Heart right ventricle (tissue), 16 donors: ENCODE data around the gene GARS1. TPM values are rescaled to one million over a fixed set of nuclear protein-coding genes. Genes with fewer than 3 reads are reported as not detected.

Source experiments
- ATAC-seq, 8 donors: fragments of 200-7000 bp; cut with Tn5 transposase; one replicate each; pipeline ENCODE4 v1.9.1; 2020; ENCODE audit warnings: mild to moderate bottlenecking in 8 of 8, moderate library complexity in 8 of 8, moderate number of reproducible peaks in 1 of 8
- DNase-seq, 2 donors: peaks; one replicate each; pipeline ENCODE4 v3.0.0-alpha.2; 2020
- H3K27ac ChIP-seq, 10 donors: fragments of 200-600 bp; sonication (generic) in 2 of 10; one replicate each; pipeline versions ENCODE4 v1.5.0 to v1.8.0; 2020 to 2022; ENCODE audit warnings: mild to moderate bottlenecking in 3 of 10
- H3K27me3 ChIP-seq, 7 donors: fragments of 200-600 bp; one replicate each; pipeline ENCODE4 v1.8.0; 2021 to 2022; ENCODE audit warnings: mild to moderate bottlenecking in 2 of 7
- H3K36me3 ChIP-seq, 9 donors: fragments of 200-600 bp; sonication (generic) in 1 of 9; one replicate each; pipeline versions ENCODE4 v1.5.0 to v1.8.0; 2020 to 2022; ENCODE audit warnings: mild to moderate bottlenecking in 2 of 9
- H3K4me1 ChIP-seq, 9 donors: fragments of 200-600 bp; sonication (generic) in 1 of 9; one replicate each; pipeline versions ENCODE4 v1.5.0 to v1.8.0; 2020 to 2022; ENCODE audit warnings: mild to moderate bottlenecking in 4 of 9
- H3K4me3 ChIP-seq, 10 donors: fragments of 200-600 bp; sonication (generic) in 2 of 10; one replicate each; pipeline versions ENCODE4 v1.5.0 to v1.8.0; 2020 to 2022; ENCODE audit warnings: mild to moderate bottlenecking in 7 of 10, moderate library complexity in 2 of 10
- H3K9me3 ChIP-seq, 11 donors: fragments of 200-600 bp in 10 of 11; sonication (generic) in 2 of 11; one replicate each; pipeline versions ENCODE4 v1.5.0 to v1.8.0; 2013 to 2022; ENCODE audit warnings: mild to moderate bottlenecking in 2 of 11, control low read depth in 1 of 11, moderate library complexity in 1 of 11
- WGBS, 2 donors: extraction: QIAGEN DNeasy Blood & Tissue Kit; methylation state at CpG; one replicate each; pipeline ENCODE4 v1.1.7; 2013; ENCODE audit warnings: inconsistent platforms in 1 of 2; 5-methylcytosine and 5-hydroxymethylcytosine counted together
- intact Hi-C, 10 donors: fragments of 100-400 bp; cut with DNase I; formaldehyde crosslinking; loops; one replicate each; pipeline versions ENCODE4 v1.11.1 to v1.14.2; 2022
- polyA plus RNA-seq, 2 donors: library from polyadenylated mRNA; stranded (reverse); fragments of 200-250 nt; gene quantifications; one replicate each; pipeline ENCODE4 v1.2.3, GENCODE V29; 2013
- total RNA-seq, 10 donors: library from RNA; stranded (reverse); fragmentation: NEBNext Ultra II Directional in 3 of 10; extraction: Animal tissue kit (Norgen Biotek cat#: 25700) in 3 of 10; gene quantifications; one replicate each; pipeline versions ENCODE4 v1.2.1 to v1.2.4, GENCODE V29; 2021 to 2023
- TF ChIP-seq, protein P1 (sequence below), 9 donors: fragments of 200-600 bp; sonication (generic) in 2 of 9; IDR thresholded peaks; one replicate each; pipeline versions ENCODE4 v1.5.0 to v1.8.0; 2021 to 2022; ENCODE audit warnings: antibody characterized with exemption in 9 of 9, mild to moderate bottlenecking in 5 of 9, moderate library complexity in 1 of 9
- donor health status: Arrhythmogenic right ventricular cardiomyopathy.
- donor health status: ischemic (EF 13 %, LVEDD 7.1; RV severe dilation, severe dysfunction).
- donor health status: healthy with polysubstance abuse.
- donor health status: DM: no; HTN: yes; CAD: no.
- donor health status: DM: no; HTN: no; CAD: no.
- donor health status: ischemic (EF 25% LVEDD 6.9; RV normal size, moderate dysfunction).
- donor health status: ischemic (EF 25% LVEDD 5.7; RV mildly dilated, moderate dysfunction).
- donor health status: healthy.
- donor health status: DM: yes; HTN: yes; CAD: no.
- donor health status: Ischemic cardiomyopathy.
- donor health status: ischemic (EF 35%, LVEDD 5.7; RV mildly dilated, moderate dysfunction).
- donor health status: nonischemic (EF 11% LVEDD 7.7; RV severe dilation, severe dysfunction).
- donor health status: DM: yes; HTN: yes; CAD: no.
- donor health status: PGD.
- donor health status: ischemic (EF 29% LVEDD 5.4; RV normal size, mild dysfunction).
- donor health status: nonischemic (EF 23%, LVEDD 6.1; RV moderate dilation, normal function).

Gene GARS1
- total and polyA plus RNA-seq, 12 donors, result 36.5 to 95.6 (median 41.6) TPM

- DNase-seq (no peak), ATAC-seq (no peak)
- Histone ChIP-seq H3K9me3 (no peaks in the 10 kb centered on the region), H3K4me3 (no peak overlapping the region), H3K27me3 (peaks cover 0 to 22% (median 0%) of the 10 kb centered on the region in 7 donors), H3K36me3 (no peaks in the 10 kb centered on the region), H3K27ac (no peak overlapping the region), H3K4me1 (no peaks in the 10 kb centered on the region)
- intact Hi-C loops, result no loop called here
- TF ChIP-seq, protein P1, sequence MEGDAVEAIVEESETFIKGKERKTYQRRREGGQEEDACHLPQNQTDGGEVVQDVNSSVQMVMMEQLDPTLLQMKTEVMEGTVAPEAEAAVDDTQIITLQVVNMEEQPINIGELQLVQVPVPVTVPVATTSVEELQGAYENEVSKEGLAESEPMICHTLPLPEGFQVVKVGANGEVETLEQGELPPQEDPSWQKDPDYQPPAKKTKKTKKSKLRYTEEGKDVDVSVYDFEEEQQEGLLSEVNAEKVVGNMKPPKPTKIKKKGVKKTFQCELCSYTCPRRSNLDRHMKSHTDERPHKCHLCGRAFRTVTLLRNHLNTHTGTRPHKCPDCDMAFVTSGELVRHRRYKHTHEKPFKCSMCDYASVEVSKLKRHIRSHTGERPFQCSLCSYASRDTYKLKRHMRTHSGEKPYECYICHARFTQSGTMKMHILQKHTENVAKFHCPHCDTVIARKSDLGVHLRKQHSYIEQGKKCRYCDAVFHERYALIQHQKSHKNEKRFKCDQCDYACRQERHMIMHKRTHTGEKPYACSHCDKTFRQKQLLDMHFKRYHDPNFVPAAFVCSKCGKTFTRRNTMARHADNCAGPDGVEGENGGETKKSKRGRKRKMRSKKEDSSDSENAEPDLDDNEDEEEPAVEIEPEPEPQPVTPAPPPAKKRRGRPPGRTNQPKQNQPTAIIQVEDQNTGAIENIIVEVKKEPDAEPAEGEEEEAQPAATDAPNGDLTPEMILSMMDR (IDR thresholded peaks at IDR 0.05), result no peak
- WGBS, 2 donors, result 70 to 76% methylated on average over 4 of the region's 4 CpGs
Observed at GRCh38 chr7:30663414-30663813, 68.7 kb downstream of the GARS1 start.

DNA sequence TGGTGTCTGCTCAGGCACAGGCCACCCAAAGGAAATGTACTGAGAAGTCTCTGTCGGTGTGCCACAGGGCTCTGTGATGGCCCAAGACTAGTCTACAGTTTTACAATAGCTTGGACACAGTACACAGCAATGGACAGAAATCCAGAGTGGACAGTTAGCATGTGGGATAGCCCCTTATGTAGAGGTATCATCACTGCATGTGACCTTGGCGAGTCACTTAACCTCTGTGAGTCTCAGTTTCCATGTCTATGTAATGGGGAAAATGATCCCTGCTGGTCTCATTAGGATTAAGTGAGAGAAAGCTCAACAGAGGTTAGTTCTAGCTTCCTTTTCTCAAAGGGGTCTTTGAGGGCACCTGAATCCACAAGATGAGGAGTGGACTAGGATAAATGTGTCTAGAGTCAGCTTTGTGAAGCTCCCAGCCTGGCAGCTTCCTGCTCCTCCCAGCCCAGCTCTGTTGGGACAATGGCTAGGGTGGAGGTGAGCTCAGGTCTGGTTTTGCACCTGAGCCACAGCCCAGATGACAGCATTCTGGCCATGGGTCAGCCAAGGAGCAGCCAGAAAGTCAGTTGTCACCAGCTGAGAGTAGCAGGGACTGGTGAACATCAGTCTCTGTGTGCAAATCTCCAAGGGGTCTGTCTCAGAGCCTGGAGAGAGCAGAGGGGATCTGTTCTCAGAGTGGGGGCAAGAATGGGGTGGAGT lies 69.7 kb downstream of the GARS1 start:
- no peak overlapping the region for H3K4me3 ChIP-seq
- no peak overlapping the region for H3K27ac ChIP-seq
- DNase-seq (no peak), ATAC-seq (no peak)
- no peaks in the 10 kb centered on the region for H3K9me3 ChIP-seq
- no peaks in the 10 kb centered on the region for H3K4me1 ChIP-seq
- 86 to 91% methylated on average over 2 of the region's 2 CpGs for WGBS, 2 donors
- intact Hi-C loops, result no loop called here
- TF ChIP-seq, protein P1 (IDR thresholded peaks at IDR 0.05), result no peak
- H3K27me3 ChIP-seq, result peaks cover 0 to 22% (median 0%) of the 10 kb centered on the region in 7 donors
- no peaks in the 10 kb centered on the region for H3K36me3 ChIP-seq

GRCh38 chr7:30665043-30665442 lies 70.4 kb downstream of the GARS1 start:
- H3K4me1 ChIP-seq, result no peaks in the 10 kb centered on the region
- intact Hi-C loops, result no loop called here
- H3K4me3 ChIP-seq, result no peak overlapping the region
- WGBS, 2 donors, result 65 to 74% methylated on average over 8 of the region's 8 CpGs
- DNase-seq (no peak), ATAC-seq (no peak)
- H3K27ac ChIP-seq, result no peak overlapping the region
- H3K36me3 ChIP-seq, result no peaks in the 10 kb centered on the region
- H3K9me3 ChIP-seq, result no peaks in the 10 kb centered on the region
- H3K27me3 ChIP-seq, result peaks cover 0 to 22% (median 0%) of the 10 kb centered on the region in 7 donors
- TF ChIP-seq, protein P1 (IDR thresholded peaks at IDR 0.05), result no peak

DNA sequence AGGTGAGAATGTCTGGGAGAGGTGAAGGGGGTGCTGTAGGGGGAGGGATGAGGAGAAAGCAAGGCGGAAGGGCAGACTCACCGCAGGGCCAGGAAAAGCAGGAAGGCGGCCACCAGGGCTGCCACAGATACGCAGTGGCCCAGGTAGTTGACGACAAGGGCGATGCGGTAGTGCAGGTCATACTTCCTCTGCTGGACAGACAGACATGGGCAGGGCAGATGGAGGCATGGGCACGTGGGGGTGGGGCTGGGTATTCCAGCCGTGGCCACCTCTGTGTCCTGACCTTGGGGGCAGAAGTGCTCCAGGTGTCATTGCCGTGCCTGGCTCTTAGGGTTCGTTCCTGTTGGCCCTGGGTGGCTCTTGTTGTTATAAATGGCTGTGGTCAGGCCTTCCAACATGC lies 70.8 kb downstream of the GARS1 start:
- no peak overlapping the region for H3K27ac ChIP-seq

More for the DNA sequence above, 70.8 kb downstream of the GARS1 start:
- no peaks in the 10 kb centered on the region for H3K36me3 ChIP-seq
- H3K27me3 ChIP-seq, result peaks cover 0 to 20% (median 0%) of the 10 kb centered on the region in 7 donors
- H3K4me3 ChIP-seq, result no peak overlapping the region
- TF ChIP-seq, protein P1 (IDR thresholded peaks at IDR 0.05), result no peak
- H3K4me1 ChIP-seq, result no peaks in the 10 kb centered on the region
- intact Hi-C loops, result no loop called here
- ATAC-seq (no peak), DNase-seq (no peak)
- WGBS, 2 donors, result 80 to 84% methylated on average over 11 of the region's 11 CpGs
- H3K9me3 ChIP-seq, result no peaks in the 10 kb centered on the region
